Activated naive CD4-positive, alpha-beta T cell treated with anti-CD3 and anti-CD28 coated beads, Interleukin-2, amount 50 U/mL, for 16 hours (primary cell): Measurements from ENCODE around the gene ENTPD2.
"Not testable (repeated sequence)": the region's sequence is repeated elsewhere in the genome, so short reads cannot be mapped to it uniquely, and the experiment has no call there.

Experiments used
- DNase-seq: peaks from one replicate; pipeline ENCODE4 v3.0.0-alpha.2; 2020

The ENTPD2 gene

GRCh38 chr9:137014166-137014565 is 39.7 kb downstream of the ENTPD2 start:
- no peak for DNase-seq

DNA sequence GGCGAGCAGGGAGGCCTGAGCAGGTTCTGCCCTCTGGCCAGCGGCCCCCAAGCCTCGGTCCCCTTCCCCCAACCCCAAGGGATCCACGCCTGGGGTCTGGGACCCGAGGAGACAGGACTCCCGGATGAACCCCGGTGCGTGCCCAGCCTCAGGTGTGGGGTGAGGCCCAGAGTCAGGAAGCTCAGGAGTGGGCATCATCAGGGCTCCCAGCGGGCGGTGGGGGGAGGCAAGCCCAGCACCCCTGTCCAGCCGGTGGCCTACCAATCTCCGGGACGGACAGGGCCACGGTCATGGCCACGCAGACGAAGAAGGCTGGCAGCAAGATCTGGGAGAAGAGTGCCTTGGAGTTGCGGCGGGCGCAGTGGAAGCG is 40.3 kb downstream of the ENTPD2 start:
- no peak for DNase-seq

DNA sequence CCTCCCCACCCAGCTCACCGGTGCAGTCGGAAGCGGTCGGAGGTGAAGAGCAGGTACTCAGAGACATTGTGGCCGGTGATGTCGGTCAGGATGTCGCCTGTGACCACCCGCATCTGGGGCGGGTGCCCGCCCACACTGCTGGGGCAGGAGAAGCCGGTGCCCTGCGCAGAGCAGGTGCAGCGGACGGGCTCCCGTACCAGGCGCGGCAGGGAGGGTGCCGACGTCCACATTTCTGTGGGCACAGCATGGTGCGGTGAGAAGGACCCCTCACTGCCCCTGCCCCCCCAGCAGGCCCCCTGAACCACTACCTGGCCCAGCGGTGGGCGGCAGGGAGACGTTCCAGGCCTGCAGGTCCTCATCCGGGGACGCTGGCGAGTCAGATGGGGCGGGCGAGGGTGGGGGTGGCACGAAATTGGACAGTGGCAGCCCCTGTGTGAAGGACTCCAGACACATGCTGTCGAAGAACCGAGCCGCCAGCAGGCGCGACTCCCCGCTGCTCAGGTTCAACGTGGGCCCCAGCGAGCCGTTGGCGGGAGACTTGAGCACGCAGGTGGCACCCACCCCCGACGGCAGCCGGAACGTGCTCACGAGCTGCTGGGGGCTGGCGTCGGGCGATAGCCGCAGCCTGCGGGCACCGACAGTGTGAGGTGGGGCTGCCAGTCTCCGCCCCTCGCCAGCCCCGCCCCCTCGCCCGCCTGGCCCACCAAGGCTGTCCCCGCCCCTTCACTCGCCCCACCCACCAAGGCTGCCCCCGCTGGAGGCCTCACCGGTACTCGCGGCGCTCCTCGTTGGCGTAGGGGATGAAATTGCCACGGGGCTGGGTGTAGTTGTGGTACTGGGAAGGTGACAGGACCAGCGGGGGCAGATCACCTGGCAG is 40.9 kb downstream of the ENTPD2 start:
- no peak for DNase-seq

DNA sequence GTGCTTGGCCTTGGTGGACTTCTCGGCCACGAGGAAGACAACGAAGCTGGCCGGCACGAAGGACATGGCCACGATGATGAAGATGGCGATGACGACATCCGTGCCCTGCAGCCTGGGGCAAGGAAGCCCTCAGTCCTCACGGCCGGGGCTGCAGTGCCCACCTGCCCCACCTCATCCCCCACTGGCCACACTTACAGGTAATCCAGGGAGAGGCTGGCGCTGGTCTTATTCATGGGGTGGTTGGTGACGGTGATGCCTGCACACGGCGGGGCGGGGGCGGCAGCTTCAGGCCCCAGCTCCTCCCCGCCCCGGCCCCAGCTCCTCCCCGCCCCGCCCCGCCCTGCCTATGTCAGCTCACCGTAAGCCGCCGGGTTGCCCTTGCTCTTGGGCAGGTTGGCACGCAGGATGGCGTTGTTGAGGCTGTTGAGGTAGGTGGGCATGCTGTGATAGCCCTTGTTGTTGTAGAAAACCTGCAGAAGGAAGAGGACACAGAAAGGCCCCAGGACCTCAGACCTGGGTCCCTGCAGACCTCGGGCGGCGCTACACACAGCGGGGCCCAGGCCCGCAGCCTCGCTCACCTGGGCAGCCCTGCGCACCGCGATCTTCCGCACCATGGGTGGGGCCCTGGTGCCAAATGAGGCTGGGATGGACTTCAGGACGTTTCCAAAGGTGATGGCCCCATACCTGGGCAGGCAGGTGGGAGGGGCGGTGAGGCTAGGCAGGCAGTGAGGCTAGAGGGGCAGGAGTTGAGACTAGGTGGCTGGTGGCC is 41.8 kb downstream of the ENTPD2 start:
- no peak for DNase-seq

DNA sequence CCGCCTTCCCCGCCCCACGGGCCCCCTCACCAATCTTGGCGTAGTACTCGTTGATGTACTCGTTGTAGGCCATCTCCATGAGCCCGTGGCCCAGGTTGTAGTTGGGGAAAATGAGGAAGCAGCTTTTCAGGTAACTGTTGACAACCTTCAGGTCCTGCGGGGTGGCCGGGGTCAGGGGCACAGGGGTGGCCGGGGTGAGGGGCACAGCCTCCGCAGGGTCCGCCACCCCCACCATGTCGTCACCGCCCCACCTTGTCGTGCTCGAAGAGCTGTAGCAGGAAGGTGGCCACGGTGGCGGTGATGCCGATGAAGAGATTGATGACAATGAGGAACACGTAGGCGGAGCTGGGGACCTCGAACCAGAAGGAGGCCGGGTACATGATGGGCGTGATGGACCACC is 42.7 kb downstream of the ENTPD2 start:
- DNase-seq = no peak

DNA sequence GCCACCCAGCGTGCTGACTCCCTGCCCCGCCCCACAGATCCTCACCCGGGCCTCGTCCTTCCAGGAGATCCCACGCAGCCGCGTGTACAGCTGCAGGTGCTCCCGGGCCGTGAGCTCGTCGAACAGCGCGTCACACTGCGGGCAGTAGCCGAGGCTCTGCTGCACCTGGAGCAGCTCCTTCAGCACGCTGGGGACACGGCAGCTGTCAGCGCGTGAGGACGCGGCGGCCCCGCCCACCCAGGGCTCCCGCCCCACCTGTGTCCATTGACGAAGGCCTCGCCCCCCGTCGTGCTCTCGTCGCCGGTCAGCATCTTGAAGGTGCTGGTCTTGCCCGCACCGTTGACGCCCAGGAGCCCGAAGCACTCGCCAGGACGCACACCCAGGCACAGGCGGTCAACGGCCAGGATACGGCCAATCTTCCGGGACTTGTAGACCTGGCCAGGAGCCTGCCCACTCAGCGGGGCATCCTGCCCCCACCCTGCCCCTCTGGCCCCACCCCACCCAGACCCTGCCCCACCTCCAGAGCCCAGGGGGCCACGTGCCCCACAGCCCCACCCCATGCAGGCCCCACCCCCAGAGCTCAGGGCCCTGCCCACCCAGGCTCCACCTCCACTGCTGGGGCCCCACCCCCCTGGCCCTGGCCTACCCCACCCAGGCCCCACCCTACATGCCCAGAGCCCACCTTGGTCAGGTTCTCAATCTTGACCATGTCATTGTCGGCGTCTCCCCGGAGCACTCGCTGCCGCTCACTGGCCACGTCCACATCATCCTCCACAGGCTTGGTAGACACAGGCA is 43.7 kb downstream of the ENTPD2 start:
- DNase-seq = no peak

- DNase-seq = no peak
Measured at GRCh38 chr9:137009217-137009616, 44.6 kb downstream of the ENTPD2 start.

DNA sequence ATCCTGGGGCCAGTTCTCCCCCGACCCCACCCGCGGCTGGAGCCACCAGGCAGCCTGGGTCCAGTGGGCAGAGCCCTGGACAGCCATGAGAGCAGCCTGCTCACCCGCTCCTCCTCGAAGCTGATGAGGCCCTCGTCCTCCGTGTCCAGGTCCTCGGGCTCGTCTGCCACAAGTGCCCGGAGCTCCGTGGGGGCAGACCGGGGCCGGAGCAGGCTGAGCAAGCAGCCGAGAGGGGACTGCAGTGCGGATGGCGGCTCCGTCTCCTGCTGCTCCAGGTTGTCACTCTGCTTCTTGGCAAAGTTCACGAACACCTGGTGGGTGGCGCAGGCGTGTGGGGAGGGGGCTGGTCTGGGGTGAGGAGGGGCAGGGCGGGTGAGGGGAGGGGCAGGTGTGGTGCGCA is 45.5 kb downstream of the ENTPD2 start:
- no peak for DNase-seq

DNA sequence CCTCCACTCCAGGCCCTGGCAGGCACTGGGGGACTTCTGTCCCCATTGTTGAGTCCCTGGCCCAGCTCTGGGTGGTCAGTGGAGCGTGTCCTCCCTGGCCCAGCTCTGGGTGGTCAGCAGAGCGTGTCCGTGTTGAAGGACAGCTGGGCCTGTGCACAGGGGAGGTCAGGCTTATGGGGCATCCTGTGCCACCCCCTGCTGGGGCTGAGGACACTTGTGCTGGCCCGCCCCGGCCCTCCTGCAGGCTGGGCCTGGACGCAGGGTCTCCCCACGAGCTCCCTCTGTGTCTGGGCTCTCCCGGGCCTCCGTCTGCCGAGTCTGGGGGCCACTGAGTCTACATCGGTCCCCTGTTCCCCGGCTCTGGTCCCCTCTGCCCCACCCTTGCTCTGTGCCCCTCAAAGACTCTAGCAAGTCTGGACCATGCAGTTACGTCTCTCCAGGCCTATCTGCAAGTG is 46.0 kb downstream of the ENTPD2 start:
- DNase-seq = no peak

- DNase-seq = no peak
Measured at GRCh38 chr9:137007108-137007815, 46.6 kb downstream of the ENTPD2 start.

DNA sequence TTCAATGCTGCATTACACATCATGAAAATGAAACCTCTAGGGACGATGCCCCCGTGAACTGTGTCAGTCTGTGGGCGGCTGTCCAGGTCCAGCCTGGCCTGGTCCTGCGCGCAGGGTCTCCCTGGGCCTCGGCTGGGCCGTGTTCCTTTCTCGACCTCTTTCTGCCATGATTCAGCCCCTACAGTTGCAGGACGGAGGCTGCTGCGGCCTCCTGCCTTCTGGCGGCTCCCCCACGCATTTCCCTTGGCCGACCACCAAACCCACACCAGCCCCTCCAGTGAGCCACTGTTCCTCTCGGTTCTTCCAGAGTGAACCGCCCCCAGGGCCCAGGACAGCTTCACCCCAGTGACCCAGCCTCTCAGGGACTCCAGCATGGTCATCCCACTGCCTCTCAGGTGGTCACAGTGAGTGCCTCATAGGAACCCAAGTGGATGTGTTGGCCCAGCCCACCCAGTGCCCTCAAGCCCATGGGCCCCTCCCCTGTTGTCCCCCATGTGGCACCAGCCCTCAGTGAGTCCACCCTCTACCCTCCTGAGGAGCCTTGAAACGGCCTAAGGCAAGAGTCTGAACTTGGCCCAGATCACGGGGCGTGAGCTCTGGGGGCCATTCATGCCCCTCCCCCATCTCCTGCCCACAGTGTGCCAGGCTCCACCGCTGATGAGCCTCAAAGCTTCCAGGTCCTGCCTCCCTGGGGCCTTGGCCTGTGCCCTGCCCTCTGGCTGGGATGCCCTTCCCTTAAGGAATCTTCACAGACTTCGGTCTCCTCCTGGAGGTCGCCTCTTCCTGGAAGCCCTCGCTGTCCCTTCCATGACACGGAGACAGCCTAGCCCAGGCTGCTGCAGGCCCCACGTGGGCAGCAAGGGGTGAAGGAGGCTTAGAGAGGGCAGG is 47.5 kb downstream of the ENTPD2 start:
- DNase-seq = no peak

DNA sequence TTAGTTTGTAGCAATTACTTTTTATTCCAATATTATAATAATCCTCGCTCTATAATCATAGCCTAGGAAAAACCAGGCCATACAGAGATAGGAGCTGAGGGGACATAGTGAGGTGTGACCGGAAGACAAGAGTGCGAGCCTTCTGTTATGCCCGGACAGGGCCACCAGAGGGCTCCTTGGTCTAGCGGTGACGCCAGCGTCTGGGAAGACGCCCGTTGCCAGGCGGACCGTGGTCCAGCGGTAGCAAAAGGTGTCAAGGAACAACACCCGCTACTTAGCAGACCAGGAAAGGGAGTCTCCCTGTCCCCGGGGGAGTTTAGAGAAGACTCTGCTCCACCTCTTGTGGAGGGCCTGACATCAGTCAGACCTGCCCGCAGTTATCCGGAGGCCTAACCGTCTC is 49.6 kb downstream of the ENTPD2 start:
- not testable (repeated sequence) for DNase-seq

GRCh38 chr9:137002646-137003041 is 51.2 kb downstream of the ENTPD2 start:
- no peak for DNase-seq

- no peak for DNase-seq
Measured at GRCh38 chr9:137001857-137002645, 51.8 kb downstream of the ENTPD2 start.

DNA sequence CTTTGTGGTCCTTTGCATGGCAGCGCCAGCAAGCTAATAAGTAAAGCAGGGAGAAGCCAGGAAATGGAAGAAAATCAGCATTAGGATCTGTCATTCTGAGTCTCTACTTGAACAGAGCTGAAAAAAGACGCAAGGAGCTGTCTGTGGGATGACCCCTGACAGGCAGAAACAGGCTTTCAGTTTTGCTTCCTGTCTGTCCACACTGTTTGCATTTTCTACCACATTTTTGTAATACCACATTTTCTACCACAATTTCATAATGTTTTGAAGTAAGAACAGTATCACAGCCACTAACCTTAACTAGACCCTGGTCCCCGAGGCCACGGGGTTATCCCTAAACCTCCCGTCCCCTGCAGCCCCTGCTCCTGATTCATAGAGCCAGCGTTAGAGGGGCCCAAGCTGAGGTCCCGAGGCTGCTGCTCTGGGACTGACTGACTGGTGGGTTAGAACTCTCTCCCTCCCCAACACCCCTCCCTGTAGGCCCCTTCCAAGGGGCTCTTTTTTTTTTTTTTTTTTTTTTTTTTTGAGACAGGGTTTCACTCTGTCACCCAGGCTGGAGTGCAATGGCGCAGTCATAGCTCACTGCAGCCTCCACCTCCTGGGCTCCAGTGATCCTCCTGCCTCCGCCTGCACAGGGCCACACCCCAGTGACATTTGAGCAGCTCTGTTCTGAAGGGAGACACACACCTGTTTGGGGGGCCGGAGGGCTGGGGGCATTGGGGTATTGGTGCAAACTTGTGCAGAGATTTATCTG is 53.5 kb downstream of the ENTPD2 start:
- no peak for DNase-seq
